GM23338 (cell line): Measurements from ENCODE around the gene ZNF831. TPM values are rescaled to one million over a fixed set of nuclear protein-coding genes. Genes with fewer than 3 reads are reported as not detected.

Experiments
- ATAC-seq: fragments of 200-7000 bp; cut with Tn5 transposase; 3 replicates; pipeline ENCODE4 v1.9.1; 2020
- DNase-seq: peaks from one replicate; pipeline ENCODE4 v3.0.0-alpha.2; 2015; ENCODE audit warnings: low spot score
- H2AFZ ChIP-seq: fragments of 200-600 bp; sonication (generic); 2 replicates; pipeline ENCODE4 v1.8.0; 2016; ENCODE audit warnings: antibody characterized with exemption, mild to moderate bottlenecking, moderate library complexity
- H3F3A ChIP-seq: fragments of 200-600 bp; sonication (generic); replicated peaks from 2 replicates; pipeline ENCODE4 v1.8.0; 2017; ENCODE audit warnings: antibody characterized with exemption, mixed run types, low read depth
- H3K27ac ChIP-seq: fragments of 200-600 bp; sonication (generic); 2 replicates; pipeline ENCODE4 v1.6.1; 2016; ENCODE audit warnings: low read depth
- H3K27me3 ChIP-seq: fragments of 200-600 bp; sonication (generic); 2 replicates; pipeline ENCODE4 v1.8.0; 2016; ENCODE audit warnings: mild to moderate bottlenecking, mixed run types, moderate library complexity; ENCODE audit not compliant: insufficient read depth
- H3K36me3 ChIP-seq: fragments of 200-600 bp; sonication (generic); 2 replicates; pipeline ENCODE4 v1.8.0; 2016; ENCODE audit warnings: mild to moderate bottlenecking; ENCODE audit not compliant: insufficient read depth
- H3K4me1 ChIP-seq: fragments of 200-600 bp; sonication (generic); 2 replicates; pipeline ENCODE4 v1.8.0; 2016; ENCODE audit warnings: mild to moderate bottlenecking, moderate library complexity; ENCODE audit not compliant: insufficient read depth
- H3K4me2 ChIP-seq: fragments of 200-600 bp; sonication (generic); 2 replicates; pipeline ENCODE4 v1.7.1; 2017; ENCODE audit warnings: mixed run types
- H3K4me3 ChIP-seq: fragments of 200-600 bp; sonication (generic); 2 replicates; pipeline ENCODE4 v1.6.1; 2016; ENCODE audit warnings: mixed run types
- H3K79me2 ChIP-seq: fragments of 200-600 bp; sonication (generic); replicated peaks from 2 replicates; pipeline ENCODE4 v1.8.0; 2017; ENCODE audit warnings: mild to moderate bottlenecking; ENCODE audit not compliant: insufficient read depth
- H3K9me2 ChIP-seq: fragments of 200-600 bp; sonication (generic); 2 replicates; pipeline ENCODE4 v1.8.0; 2017; ENCODE audit not compliant: insufficient read depth
- H4K20me1 ChIP-seq: fragments of 200-600 bp; sonication (generic); replicated peaks from 2 replicates; pipeline ENCODE4 v1.8.0; 2017; ENCODE audit warnings: mild to moderate bottlenecking; ENCODE audit not compliant: insufficient read depth
- H3K27ac Mint-ChIP-seq: 2 replicates; pipeline ENCODE4 v1.8.0; 2020; ENCODE audit warnings: inconsistent platforms, mild to moderate bottlenecking, moderate library complexity, mixed read lengths
- H3K27me3 Mint-ChIP-seq: 3 replicates; pipeline ENCODE4 v1.8.0; 2022; ENCODE audit warnings: low read depth, mild to moderate bottlenecking, moderate library complexity, mixed read lengths, inconsistent platforms; ENCODE audit not compliant: insufficient read depth, poor library complexity
- H3K36me3 Mint-ChIP-seq: 3 replicates; pipeline ENCODE4 v1.8.0; 2021; ENCODE audit warnings: low read depth, mild to moderate bottlenecking, inconsistent platforms, moderate library complexity, mixed read lengths
- H3K4me1 Mint-ChIP-seq: 3 replicates; pipeline ENCODE4 v1.8.0; 2020; ENCODE audit warnings: mild to moderate bottlenecking, inconsistent platforms, mixed read lengths
- H3K4me3 Mint-ChIP-seq: 3 replicates; pipeline ENCODE4 v1.8.0; 2021; ENCODE audit warnings: moderate library complexity, mild to moderate bottlenecking, inconsistent platforms, mixed read lengths
- H3K9me3 Mint-ChIP-seq: 3 replicates; pipeline ENCODE4 v1.8.0; 2020; ENCODE audit warnings: moderate library complexity, mild to moderate bottlenecking, inconsistent platforms, mixed read lengths
- CREB1 ChIP-seq: fragments of 250-450 bp; sonication (Bioruptor Pico); IDR thresholded peaks from 2 replicates; pipeline ENCODE4 v1.5.0; 2020; ENCODE audit warnings: low read depth, mild to moderate bottlenecking, moderate library complexity
- EZH2 ChIP-seq: fragments of 200-600 bp; sonication (generic); IDR thresholded peaks from one replicate; pipeline ENCODE4 v1.8.0; 2017; ENCODE audit warnings: antibody characterized with exemption, mild to moderate bottlenecking, low read depth; ENCODE audit not compliant: unreplicated experiment
- JUNB ChIP-seq: IDR thresholded peaks from one replicate; pipeline ENCODE4 v1.6.1; 2016; ENCODE audit warnings: antibody characterized with exemption; ENCODE audit not compliant: unreplicated experiment
- NANOG ChIP-seq: IDR thresholded peaks from 2 replicates; pipeline ENCODE4 v1.6.1; 2016; ENCODE audit warnings: antibody characterized with exemption, borderline replicate concordance
- POLR2AphosphoS5 ChIP-seq: IDR thresholded peaks from 2 replicates; pipeline ENCODE4 v1.6.1; 2016; ENCODE audit warnings: antibody characterized with exemption, low read depth
- STAT1 ChIP-seq: IDR thresholded peaks from one replicate; pipeline ENCODE4 v1.6.1; 2016; ENCODE audit warnings: antibody characterized with exemption; ENCODE audit not compliant: unreplicated experiment
- ZNF114 ChIP-seq: fragments of 250-450 bp; sonication (Bioruptor Pico); IDR thresholded peaks from 2 replicates; pipeline ENCODE4 v1.5.0; 2020; ENCODE audit warnings: mild to moderate bottlenecking, moderate library complexity
- ZNF331 ChIP-seq: fragments of 250-450 bp; sonication (Bioruptor Pico); IDR thresholded peaks from 2 replicates; pipeline ENCODE4 v1.5.0; 2020; ENCODE audit warnings: low read depth, mild to moderate bottlenecking, moderate library complexity
- polyA plus RNA-seq: library from polyadenylated mRNA; unstranded; fragments of >200 nt; fragmentation: Nextera tagmentation; extraction: Ambion mirVana; gene quantifications from 2 replicates; pipeline ENCODE4 v1.2.1, GENCODE V29; 2016
- total RNA-seq: library from RNA; depleted of rRNA; stranded (reverse); fragments of >200 nt; shearing (Covaris generic); gene quantifications from 2 replicates; pipeline ENCODE4 v1.2.3, GENCODE V29; 2014
- TF ChIP-seq, protein P1 (sequence below): IDR thresholded peaks from 2 replicates; pipeline ENCODE4 v1.6.1; 2016; ENCODE audit warnings: antibody characterized with exemption
- TF ChIP-seq, protein P2 (sequence below): fragments of 250-450 bp; sonication (Bioruptor Pico); IDR thresholded peaks from 2 replicates; pipeline ENCODE4 v1.5.0; 2020; ENCODE audit warnings: mild to moderate bottlenecking, moderate library complexity
- TF ChIP-seq, protein P3 (sequence below), 2 experiments: fragments of 200-600 bp in 1 of 2; sonication (generic) in 1 of 2; conservative IDR thresholded peaks; 2 replicates each; pipeline versions ENCODE4 v1.5.1 to v1.6.1; 2016 to 2017; ENCODE audit warnings: antibody characterized with exemption in 2 of 2, low read depth in 2 of 2, mild to moderate bottlenecking in 2 of 2, moderate library complexity in 1 of 2

Gene ZNF831
- total and polyA plus RNA-seq, 2 experiments from 2014 or later: not detected

DNA sequence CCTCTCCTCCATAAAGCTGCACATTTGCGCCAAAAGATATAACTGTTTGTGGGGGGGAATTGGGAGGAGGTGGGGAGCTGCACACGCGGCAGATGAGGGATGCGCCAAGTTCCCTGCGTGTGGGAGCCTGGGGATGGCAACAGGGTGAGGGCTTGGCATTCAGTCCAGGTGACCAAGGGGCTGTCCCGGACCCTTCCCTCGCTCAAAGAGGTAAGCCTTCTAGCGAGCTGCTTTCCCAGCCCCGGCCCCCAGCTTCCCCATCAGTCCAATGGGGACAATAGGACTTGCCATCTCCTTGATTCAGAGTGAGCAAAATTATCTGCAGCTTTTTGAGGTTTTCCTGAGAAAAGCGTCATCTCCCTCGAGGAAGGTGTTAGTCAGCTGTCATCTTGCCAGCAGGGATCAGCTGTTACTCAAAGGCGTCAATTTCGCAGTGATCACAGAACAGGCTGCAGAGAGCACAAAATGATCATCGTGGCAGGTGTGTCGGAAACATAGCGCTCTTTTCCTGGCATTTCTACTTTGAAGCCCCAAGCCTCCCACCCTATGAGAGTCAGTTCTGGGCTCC, 21.3 kb downstream of the ZNF831 start:
- Mint-ChIP-seq H3K4me1 (no peaks in the 10 kb centered on the region), H3K27ac (no peak overlapping the region), H3K36me3 (no peaks in the 10 kb centered on the region), H3K4me3 (no peak overlapping the region), H3K9me3 (no peaks in the 10 kb centered on the region), H3K27me3 (peaks cover 6% of the 10 kb centered on the region)
- DNase-seq (no peak), ATAC-seq (no peak)
- Histone ChIP-seq H3K79me2 (no peaks in the 10 kb centered on the region), H3K4me3 (no peak overlapping the region), H3K36me3 (no peaks in the 10 kb centered on the region), H3K27ac (no peak overlapping the region), H4K20me1 (no peaks in the 10 kb centered on the region), H2AFZ (no peak overlapping the region), H3K27me3 (no peaks in the 10 kb centered on the region), H3K4me1 (no peaks in the 10 kb centered on the region), H3K4me2 (no peak overlapping the region), H3K9me2 (no peaks in the 10 kb centered on the region), H3F3A (no peaks in the 10 kb centered on the region)
- no peak for TF ChIP-seq JUNB
- TF ChIP-seq, protein P1, sequence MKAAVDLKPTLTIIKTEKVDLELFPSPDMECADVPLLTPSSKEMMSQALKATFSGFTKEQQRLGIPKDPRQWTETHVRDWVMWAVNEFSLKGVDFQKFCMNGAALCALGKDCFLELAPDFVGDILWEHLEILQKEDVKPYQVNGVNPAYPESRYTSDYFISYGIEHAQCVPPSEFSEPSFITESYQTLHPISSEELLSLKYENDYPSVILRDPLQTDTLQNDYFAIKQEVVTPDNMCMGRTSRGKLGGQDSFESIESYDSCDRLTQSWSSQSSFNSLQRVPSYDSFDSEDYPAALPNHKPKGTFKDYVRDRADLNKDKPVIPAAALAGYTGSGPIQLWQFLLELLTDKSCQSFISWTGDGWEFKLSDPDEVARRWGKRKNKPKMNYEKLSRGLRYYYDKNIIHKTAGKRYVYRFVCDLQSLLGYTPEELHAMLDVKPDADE: no peak
- TF ChIP-seq, protein P2, sequence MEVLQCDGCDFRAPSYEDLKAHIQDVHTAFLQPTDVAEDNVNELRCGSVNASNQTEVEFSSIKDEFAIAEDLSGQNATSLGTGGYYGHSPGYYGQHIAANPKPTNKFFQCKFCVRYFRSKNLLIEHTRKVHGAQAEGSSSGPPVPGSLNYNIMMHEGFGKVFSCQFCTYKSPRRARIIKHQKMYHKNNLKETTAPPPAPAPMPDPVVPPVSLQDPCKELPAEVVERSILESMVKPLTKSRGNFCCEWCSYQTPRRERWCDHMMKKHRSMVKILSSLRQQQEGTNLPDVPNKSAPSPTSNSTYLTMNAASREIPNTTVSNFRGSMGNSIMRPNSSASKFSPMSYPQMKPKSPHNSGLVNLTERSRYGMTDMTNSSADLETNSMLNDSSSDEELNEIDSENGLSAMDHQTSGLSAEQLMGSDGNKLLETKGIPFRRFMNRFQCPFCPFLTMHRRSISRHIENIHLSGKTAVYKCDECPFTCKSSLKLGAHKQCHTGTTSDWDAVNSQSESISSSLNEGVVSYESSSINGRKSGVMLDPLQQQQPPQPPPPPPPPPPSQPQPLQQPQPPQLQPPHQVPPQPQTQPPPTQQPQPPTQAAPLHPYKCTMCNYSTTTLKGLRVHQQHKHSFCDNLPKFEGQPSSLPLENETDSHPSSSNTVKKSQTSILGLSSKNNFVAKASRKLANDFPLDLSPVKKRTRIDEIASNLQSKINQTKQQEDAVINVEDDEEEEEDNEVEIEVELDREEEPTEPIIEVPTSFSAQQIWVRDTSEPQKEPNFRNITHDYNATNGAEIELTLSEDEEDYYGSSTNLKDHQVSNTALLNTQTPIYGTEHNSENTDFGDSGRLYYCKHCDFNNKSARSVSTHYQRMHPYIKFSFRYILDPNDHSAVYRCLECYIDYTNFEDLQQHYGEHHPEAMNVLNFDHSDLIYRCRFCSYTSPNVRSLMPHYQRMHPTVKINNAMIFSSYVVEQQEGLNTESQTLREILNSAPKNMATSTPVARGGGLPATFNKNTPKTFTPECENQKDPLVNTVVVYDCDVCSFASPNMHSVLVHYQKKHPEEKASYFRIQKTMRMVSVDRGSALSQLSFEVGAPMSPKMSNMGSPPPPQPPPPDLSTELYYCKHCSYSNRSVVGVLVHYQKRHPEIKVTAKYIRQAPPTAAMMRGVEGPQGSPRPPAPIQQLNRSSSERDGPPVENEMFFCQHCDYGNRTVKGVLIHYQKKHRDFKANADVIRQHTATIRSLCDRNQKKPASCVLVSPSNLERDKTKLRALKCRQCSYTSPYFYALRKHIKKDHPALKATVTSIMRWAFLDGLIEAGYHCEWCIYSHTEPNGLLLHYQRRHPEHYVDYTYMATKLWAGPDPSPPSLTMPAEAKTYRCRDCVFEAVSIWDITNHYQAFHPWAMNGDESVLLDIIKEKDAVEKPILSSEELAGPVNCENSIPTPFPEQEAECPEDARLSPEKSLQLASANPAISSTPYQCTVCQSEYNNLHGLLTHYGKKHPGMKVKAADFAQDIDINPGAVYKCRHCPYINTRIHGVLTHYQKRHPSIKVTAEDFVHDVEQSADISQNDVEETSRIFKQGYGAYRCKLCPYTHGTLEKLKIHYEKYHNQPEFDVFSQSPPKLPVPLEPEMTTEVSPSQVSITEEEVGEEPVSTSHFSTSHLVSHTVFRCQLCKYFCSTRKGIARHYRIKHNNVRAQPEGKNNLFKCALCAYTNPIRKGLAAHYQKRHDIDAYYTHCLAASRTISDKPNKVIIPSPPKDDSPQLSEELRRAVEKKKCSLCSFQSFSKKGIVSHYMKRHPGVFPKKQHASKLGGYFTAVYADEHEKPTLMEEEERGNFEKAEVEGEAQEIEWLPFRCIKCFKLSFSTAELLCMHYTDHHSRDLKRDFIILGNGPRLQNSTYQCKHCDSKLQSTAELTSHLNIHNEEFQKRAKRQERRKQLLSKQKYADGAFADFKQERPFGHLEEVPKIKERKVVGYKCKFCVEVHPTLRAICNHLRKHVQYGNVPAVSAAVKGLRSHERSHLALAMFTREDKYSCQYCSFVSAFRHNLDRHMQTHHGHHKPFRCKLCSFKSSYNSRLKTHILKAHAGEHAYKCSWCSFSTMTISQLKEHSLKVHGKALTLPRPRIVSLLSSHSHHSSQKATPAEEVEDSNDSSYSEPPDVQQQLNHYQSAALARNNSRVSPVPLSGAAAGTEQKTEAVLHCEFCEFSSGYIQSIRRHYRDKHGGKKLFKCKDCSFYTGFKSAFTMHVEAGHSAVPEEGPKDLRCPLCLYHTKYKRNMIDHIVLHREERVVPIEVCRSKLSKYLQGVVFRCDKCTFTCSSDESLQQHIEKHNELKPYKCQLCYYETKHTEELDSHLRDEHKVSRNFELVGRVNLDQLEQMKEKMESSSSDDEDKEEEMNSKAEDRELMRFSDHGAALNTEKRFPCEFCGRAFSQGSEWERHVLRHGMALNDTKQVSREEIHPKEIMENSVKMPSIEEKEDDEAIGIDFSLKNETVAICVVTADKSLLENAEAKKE (CRISPR knock-in tag): no peak
- no peak for TF ChIP-seq STAT1
- no peak for TF ChIP-seq ZNF331 (CRISPR knock-in tag)
- no peak for TF ChIP-seq CREB1 (CRISPR knock-in tag)
- TF ChIP-seq POLR2AphosphoS5: no peak
- TF ChIP-seq EZH2: no peak
- no peak for TF ChIP-seq ZNF114
- TF ChIP-seq NANOG: no peak
- TF ChIP-seq, protein P3, sequence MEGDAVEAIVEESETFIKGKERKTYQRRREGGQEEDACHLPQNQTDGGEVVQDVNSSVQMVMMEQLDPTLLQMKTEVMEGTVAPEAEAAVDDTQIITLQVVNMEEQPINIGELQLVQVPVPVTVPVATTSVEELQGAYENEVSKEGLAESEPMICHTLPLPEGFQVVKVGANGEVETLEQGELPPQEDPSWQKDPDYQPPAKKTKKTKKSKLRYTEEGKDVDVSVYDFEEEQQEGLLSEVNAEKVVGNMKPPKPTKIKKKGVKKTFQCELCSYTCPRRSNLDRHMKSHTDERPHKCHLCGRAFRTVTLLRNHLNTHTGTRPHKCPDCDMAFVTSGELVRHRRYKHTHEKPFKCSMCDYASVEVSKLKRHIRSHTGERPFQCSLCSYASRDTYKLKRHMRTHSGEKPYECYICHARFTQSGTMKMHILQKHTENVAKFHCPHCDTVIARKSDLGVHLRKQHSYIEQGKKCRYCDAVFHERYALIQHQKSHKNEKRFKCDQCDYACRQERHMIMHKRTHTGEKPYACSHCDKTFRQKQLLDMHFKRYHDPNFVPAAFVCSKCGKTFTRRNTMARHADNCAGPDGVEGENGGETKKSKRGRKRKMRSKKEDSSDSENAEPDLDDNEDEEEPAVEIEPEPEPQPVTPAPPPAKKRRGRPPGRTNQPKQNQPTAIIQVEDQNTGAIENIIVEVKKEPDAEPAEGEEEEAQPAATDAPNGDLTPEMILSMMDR (conservative IDR thresholded peaks at IDR 0.05; ENCODE audit: low read depth in 2 of 2): no peak
